CD4-positive, alpha-beta T cell treated with Interleukin-2 at 100 ng/mL for 4 hours (primary cell): Measurements from ENCODE around the gene HACD2.
"Not testable (repeated sequence)": the region's sequence is repeated elsewhere in the genome, so short reads cannot be mapped to it uniquely, and the experiment has no call there.

Source experiments
- DNase-seq: peaks from one replicate; pipeline ENCODE4 v3.0.0-alpha.2; 2020; ENCODE audit warnings: low spot score

HACD2 gene, protein sequence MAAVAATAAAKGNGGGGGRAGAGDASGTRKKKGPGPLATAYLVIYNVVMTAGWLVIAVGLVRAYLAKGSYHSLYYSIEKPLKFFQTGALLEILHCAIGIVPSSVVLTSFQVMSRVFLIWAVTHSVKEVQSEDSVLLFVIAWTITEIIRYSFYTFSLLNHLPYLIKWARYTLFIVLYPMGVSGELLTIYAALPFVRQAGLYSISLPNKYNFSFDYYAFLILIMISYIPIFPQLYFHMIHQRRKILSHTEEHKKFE

DNA sequence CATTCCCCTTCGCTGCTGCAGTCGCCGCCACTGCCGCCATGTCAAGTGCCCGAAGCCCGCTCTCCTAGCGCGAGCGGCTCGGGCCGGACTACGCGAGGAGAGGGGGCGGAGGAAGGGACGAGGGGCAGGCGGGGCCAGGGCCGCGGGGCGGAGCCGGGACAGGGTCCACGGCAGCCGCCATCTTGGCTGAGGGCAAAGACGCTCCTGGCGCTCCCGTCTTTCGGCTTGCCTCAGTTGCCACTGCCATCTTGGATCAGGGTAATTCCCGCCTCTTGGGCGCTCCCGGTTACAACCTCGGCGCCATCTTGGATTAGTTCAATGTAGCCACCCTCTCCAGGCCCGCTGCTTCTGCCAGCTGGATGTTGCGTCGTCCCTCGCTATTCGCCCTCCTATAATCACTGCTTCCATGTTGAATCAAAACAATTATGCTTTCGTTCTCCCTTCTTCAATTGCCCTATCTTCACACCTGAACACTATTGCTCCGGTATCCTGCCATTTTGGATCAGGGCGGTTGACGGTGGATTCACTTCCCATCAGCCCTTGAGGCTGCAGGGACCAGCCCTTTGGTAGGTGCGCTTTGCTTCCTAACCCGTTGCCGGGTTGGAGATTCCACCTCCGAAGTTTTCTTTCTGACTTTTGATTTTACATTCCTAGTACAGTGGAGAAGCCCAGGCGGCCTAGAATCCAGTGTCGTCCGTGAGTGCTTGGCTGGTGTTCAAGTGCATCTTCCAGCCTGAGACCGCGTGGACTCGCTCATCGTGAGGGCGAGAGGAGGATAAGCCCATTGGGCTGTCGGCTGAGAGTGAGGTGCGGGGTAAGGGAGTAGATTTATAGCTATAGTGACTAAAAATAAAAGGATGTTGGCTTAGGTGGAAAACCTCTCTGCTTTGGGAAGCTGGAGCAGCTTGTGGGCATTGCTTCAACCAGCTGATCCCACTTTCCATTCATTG, at the start of gene HACD2:
HACD2 (minus strand) TSS at position 66 of the 950 bp plus-strand sequence; CDS start at position 40, 26 bp downstream.
- DNase-seq, result peak; percentile 95

DNA sequence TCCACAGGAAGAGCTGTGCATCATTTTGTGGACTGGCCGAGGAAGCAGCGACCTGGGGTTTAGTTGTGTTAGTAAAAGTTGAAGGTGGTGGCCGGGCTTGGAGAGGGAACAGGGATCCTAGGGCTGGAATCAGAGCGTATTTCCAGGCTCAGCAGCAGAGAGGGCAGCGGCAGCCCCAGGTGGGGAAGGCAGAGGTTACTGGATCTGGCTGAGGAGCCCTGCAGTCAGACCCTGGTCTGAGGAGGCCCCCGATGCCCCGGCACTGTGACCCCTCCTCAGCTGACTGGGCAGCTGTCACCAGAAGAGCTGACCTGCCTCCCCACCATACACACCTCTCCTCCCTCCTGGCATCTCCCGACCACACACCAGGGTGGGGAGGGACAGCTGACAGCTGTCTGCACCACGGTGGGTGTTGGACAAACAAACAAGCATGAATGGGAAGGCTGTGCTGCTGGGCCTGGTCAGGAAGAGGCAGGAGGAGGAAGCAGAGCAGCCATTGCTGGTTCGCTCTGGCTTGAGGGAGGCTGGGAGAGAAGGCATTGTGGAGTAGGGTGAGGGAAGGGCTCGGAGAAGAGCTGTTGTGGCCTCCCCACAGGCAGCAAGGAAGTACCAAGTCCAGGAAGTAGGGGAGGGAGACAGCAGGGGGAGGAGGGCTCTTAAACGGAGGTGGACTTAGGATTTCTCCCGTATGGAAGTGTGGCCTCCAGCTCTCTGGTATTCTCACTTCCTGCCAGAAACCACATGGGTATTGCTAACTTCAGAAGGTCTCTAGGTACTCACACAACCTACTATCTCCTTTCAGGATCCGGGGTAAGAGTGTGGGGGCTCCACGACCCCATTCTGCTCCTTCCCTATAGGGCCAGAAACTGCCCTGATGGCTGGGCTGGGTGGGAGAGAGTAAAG, 49.5 kb upstream of the HACD2 start:
- no peak for DNase-seq

DNA sequence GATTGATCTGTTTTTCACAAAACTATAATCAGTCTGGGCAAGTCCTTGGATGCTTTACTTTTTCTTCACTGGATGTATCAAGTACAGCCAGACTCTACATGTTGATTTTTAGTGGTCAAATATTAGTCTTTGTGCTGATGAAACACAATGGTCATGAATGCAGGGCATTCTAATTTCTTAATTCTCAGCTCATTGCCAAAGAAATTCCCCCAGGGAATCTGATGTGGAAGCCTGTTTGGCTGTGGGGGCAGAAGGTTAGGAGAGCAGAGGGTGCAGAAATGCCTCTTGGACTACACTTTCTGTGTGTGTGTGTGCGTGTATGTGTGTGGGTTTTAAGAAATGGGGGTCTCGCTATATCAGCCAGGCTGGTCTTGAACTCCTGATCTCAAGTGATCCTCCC, 48.7 kb upstream of the HACD2 start:
- DNase-seq, result no peak

DNA sequence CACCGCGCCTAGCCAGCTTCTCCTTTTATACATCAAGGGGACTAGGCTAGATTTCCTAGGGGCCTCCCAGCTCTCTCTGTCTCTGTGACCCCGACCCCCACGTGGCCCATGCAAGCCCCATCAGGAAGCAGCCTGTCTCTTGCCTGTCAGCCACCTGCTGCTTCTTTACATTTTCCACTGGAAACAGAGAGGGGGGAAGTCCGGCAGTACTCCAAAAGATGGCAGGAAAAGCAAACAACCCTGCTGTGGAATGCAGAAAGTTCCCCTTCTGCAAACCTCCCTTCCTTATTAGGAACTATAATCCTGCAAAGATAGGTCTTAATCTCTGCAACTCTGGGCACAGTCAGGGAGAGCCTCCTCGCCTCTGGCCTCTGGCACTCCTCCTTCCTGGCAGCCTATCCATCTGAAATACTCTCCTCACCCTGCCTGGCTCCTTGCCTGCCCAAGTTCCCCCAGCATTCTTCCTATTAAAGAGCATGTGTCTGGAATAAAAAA, 47.4 kb upstream of the HACD2 start:
- no peak for DNase-seq

DNA sequence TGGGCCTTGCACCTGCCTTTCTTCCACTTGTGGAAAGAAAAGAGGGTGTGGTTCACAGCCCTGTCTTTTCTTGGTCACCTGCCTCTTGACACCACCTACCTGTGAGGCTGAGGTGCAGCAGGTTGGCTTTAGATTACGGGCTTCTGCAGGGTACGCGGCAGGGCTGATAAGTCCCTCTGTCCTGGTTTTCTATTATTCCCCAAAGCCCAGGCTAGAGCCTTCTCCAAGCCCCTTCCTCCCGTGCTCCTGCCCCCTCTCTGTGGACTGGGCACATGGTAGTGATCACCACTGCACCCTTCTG, 44.8 kb upstream of the HACD2 start:
- no peak for DNase-seq

DNA sequence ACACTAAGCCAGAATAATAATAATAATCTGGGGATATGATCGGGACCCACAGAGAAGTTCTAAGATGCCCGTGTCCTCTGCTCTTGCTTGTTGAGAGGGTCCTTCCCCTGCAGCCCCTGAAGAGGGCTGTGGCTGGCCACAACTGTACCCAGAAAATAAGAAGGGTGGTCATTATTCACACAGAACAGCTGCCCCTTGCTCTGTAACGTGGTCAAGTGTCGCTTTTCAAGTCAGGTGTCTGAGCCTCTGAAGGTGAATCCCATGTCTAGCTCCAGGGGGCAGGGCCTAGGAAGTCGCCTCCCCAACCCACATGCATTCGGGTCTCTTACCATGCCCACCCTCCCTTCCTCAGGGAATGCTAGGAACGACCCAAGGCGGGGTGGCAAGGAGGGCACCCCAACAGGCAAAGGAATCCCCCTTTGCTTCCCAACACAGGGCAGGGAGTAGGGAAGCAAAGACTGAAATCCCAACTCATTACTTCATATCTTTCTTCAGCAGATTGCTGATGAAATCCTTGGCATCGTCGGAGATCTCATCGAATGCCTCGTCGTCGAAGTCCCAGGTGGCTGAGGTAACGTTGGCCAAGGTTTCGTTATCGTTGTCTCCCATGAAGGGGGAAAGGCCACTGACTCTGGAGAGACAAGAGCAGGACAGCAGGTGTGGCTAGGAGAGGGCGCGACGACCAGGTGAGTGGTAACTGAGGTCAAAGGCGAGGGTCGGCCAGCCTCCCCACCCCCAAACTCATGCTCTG, 44.3 kb upstream of the HACD2 start:
- no peak for DNase-seq

DNA sequence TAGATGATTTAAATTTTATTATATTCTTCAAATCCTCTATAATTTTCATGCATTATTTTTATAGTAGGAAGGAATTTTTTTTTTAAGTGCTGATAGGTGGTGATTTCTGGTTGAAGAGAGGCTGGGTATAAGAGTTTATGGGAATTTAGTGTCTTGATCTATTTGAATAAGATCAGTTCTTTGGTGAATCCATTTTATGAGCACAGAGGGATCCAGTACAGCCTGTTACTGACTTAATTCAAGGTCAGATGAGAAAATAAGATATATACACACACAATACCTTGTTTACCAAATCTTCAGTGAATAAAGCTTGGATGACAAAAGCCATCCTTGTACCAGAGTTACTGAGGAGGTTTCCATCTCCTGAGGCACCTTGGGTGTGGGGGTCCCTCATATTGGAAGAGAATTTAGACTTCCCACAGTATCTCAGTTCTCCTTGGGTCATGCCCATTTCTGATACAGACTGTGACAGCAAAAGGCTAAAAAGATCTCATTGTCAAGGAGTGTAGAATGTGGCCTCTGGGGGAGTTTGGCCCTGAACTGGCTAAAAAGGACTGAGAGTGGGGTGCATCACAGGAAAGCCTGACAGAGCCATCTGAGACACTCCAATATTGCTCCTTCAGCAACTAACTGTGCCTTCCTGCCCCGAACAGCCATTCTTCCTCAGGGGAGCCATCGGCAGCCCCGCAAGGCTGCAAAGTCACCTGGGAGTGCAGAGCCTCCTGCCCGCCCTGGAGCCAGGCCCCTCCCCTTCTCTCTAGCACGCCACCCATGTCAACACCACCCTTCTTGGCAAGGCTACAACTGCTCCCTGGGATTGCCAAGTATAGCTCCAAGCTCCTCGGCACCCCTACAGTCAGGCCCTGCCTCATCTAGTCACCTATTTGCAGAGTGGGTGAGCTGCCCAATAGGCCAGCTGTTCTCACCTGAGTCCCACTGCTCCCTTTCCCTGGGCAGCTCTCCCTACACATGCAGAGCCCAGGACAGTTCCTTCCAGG, 43.1 kb upstream of the HACD2 start:
- no peak for DNase-seq

DNA sequence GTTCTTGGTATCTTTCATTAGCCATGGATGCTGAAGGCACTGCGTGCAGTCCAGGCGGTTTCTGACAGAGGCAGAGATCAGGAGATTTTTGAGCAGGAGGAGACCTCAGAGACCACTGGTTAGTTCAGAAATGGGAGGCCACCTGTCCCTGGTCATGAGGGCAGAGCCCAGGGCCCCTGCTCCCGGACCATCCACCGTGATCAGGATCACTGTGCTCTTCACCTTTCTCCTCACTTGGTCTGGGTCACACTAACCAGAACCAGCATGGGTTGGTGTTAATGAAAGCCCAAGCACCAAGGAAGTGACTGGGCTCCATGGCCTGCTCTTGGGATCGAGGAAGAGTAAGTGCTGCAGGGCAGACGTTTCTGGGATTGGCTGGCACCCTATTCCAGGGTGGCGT, 42.0 kb upstream of the HACD2 start:
- no peak for DNase-seq

DNA sequence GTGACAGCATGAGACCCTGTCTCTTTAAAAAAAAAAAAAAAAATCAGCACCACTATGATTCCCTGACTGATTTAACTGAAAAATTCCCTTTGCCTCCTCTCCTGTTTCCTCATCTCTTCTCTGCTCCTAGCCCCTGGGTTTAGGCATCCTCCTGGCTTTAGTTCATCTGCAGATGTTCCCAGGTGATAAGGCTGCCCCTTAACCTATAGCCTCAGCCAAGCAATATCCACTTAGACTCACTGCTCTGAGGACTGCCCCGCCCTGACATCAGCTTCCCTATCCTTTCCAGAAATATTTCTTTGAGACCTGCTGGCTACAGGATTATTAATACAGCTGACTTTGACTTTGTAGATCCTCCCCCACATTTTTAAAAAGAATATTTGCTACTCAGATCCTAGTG, 39.4 kb upstream of the HACD2 start:
- no peak for DNase-seq

DNA sequence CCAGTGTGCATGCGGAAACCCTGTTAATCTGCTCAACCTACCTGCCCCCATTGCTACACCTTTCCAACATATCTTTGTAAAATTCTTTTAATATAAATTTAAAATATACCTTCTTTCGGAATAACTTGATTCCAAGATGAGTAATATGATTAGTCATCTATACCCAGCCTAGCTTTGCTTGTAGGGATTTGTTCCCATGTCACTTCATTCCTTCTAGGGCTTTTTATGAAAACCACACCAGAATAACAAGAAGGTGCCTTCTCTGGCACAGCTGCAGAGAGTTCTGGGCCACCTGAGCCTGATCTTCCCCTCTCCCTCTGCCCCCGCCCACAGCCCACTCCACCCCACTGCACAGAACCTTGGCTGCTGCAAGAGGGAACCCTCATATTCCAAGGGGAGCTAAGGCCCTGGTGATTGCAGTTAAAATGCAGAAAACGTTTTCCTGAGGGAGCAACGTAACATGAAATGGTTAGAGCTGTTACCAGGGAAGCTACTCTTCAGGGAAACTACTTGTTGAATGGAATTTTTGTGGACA, 38.6 kb upstream of the HACD2 start:
- DNase-seq, result no peak

DNA sequence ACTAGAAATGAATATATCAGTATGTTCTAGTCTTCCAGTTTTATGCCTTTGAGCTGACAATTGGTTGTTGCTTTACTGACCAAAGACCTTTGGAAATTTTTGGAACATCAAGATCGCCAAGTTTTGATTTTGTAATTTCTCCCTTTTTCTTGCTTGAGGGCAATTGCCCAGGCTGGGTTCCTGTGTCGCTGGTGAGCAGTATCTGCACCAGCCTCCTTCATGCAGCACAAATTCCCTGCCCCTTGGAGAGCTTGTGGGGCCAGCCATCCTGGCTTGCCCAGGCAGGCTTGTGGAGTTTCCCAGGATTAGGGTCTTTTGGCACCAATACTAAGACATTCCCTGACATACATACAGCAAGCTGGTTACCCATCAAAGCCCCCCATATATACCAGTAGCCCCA, 37.9 kb upstream of the HACD2 start:
- DNase-seq, result no peak

DNA sequence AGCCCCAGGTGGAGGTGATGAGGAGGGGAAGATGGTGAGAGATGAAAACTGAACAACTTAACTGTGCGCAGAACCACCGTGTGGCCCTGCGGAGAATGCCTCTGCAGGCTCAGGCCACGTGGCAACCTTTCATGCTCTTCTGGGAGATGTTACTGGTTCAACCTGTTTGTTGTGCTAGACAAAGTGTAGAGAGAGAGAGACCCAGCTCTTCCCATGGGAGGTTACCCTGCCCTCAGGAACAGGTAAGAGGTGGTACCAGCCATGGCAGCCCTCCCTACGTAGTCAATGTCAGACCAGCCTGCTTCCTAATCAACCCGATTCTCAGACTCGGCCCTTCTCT, 37.0 kb upstream of the HACD2 start:
- no peak for DNase-seq

DNA sequence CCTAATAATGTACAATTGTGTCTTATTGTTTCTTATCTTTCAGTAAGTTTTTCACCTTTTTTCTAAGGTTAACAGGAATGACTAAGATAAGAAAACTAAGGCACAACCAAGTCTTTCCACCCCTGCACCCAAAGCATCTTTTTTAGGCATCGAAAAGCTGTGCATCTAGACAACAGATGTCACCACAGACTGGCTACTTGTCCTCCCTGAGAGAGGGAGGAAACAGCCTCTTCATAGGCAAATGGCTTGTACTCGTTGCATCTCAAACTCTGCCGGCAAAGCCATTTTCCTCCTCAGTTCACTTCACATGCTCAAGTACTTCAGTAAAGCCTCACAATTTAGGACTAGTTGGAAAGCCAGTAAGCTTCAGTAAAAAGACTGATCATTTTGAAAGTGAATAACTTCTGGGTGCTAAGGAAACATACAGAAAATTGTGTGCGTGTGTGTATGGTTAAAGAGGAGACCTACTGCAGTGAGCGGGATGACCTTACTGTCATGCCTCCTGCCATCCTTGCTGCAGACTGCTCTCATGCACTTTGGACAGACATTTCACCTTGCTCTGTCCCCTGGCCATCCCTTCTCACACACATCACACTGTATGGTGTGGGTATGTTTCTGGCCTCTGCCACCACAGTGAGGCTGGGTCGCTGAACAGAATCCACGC, 36.5 kb upstream of the HACD2 start:
- no peak for DNase-seq

DNA sequence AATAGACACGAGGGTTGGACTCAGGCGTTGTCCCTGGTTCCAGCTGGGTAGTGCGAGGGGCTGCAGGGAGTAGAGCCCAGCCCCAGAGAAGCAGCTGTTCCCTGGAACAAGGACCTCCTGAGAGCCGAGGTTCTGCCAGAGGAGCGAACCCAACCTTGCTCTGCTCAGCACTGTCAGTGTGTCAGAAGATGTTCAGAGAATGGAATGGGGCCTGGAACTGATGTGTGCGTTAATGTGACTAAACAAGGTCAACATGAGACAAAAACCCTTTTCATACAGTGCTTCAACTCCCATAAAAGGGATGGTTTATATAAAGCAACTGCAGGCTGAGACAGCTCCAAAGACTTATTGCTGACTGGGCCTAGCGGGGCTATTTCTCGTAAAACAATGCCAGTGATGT, 35.5 kb upstream of the HACD2 start:
- DNase-seq, result no peak

DNA sequence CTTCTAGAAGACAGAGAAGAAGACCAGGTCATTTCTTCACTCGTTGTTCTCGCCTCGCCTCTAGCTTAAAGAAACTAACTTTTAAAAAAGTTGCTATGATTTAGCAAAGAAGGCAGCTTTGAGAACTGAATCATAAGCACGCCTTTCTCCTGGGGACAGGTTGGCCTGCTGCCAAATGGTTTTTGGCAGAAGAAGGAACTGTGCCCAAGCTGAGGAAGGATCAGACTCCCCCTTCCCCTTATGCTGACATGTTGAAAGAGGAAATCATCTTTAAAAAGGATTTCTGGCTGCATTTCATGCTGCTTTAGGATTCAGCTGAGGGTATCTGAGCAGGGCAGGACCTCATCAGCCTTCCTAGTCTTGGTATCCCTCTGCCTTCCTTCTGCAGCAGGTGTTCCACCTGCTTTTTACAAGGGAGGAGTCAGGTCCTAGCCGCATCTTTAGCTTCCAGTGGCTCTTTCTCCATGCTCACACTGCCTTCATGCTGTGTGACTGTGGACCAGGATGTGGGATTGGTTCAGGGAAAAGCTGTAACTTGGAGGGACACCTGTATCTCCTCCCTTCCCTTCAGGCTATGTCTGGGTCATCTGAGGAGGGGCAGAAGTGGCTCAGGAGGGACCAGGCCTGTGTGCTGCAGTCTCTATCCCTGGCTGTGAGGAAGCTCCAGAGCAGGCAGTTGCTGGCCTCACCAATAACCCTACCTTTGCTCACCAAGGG, 34.1 kb upstream of the HACD2 start:
- peak; percentile 15 for DNase-seq

DNA sequence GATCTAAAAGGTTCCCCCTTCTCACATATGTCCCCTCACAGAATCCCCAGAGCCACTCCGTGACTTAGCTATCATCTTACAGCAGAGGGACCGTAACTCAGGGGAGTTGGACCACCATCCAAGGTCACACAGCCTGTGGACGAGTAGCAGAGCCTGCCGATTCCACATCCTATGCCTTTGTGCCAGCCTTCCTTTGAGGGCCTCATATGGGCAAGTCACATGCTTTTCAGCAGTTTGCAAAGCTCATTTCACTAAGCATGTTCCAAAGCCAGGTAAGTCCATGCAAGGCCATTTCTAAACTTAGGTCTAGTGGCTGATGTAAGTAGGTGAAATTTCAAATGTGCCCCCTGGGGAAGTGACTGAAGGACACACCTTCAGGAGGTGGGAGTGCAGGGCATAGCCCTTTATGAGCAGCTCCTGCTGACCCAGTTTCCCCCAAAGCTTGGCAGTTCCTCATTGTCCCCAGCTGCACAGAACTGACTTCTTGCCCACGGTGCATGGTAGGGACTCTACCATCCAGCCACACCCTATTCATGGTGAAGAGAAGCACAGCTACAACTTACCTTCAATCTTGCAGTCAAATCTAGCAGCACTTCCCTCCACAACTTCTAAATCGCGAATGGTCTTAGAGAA, 33.3 kb upstream of the HACD2 start:
- no peak for DNase-seq

DNA sequence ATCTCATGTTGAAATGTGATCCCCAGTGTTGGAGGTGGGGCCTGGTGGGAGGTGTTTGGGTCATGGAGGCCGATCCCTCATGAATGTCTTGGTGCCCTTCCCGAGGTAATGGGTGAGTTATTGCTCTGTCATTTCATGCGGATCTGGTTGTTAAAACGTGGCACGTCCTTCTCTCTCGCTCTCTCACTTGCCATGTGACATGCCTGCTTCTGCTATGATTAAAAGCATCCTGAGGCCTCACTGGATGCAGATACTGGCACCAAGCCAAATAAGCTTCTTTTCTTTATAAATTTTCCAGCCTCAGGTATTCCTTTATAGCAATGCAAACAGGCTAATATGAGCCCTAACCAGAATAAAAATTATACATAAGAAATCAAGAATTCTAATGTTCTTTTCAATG, 31.7 kb upstream of the HACD2 start:
- DNase-seq, result no peak

DNA sequence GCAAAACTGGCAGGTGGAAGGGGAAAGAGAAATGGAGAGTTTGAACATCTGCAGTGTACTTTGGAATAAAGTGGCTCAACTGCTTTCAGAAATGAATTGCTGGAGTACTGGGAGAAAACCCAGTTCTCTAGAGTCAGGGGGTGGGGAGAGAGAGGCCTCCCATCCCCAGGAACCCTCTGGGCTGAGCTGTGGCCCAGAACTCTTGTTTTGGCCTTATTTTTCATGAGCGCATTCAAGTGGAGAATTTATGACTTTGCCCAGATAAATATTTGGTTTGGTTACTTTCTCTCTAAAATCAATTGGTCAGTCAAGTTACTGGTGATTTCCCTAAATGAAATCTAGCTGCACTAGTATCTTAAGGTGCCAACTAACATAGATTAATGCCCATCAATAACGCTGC, 28.7 kb upstream of the HACD2 start:
- no peak for DNase-seq

DNA sequence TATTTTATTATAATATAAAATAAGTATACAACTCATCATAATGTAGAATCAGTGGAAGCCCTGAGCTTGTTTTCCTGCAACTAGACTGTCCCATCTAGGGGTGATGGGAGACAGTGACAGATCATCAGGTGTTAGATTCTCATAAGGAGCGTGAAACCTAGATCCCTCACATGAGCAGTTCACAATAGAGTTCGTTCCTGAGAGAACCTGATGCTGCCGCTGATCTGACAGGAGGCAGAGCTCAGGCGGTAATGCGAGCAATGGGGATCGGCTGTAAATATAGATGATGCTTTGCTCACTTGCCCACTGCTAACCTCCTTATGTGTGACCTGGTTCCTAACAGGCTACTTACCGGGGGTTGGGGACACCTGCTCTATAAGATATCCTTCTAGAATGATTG, 26.8 kb upstream of the HACD2 start:
- DNase-seq, result not testable (repeated sequence)
